LoVo (cell line): ENCODE measurements around the gene LHX4.

ENCODE experiments used
- DNase-seq: peaks from one replicate; pipeline ENCODE4 v3.0.0-alpha.2; 2016; ENCODE audit warnings: low spot score

The LHX4 gene

DNA sequence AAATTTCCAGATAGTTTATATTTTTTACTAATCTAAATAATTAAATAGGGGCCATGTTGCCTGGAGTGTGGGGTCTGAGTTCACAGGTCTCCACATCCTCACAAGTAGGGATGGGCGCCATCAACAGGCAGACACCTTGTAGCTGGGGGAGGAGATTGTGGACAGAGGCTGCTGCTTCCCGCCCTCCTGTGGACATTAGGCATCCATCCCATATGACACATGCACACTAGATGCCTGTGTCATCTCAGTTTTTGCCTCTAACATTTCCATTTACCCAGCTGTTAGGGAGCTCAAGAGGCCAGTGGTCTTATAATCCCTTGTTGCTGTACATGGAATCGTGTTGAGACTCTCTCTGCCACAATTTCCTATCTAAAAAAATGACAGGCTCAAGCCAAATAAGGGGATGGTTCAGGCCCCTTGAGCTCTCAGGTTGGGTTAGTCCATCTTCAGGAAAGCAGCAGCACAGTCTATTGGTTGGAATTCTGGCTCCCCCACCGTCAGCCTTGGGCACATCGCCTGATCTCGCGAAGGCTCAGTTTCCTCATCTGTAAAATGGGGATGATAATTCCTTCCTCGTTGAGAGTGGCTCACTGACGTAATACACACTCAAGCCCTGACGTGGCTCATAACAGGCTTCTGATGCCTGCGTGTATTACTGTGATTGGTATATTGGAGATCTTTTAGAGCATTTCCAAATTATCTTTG lies 13.6 kb downstream of the LHX4 start:
- no peak for DNase-seq

- no peak for DNase-seq
Observed at GRCh38 chr1:180244840-180245239, 14.8 kb downstream of the LHX4 start.

DNA sequence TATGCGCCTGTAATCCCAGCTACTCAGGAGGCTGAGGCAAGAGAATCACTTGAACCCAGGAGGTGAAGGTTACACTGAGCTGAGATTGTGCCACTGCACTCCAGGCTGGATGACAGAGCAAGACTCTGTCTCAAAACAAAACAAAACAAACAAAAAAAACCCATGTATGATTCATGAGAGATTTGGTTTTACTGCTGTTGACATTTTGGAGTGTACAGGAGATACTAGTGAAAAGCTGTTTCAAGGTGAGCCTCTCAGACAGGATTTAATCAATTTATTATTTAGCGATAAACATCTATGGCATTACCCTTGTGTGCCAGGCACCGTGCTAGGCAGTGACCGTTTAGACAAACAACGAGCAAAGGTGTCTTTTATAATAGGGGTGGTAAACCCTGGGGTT lies 16.5 kb downstream of the LHX4 start:
- DNase-seq, result no peak

- DNase-seq, result no peak
Observed at GRCh38 chr1:180247061-180247460, 17.0 kb downstream of the LHX4 start.

- no peak for DNase-seq
Observed at GRCh38 chr1:180247580-180247979, 17.5 kb downstream of the LHX4 start.

- no peak for DNase-seq
Observed at GRCh38 chr1:180248176-180248575, 18.1 kb downstream of the LHX4 start.

- no peak for DNase-seq
Observed at GRCh38 chr1:180248731-180249681, 18.9 kb downstream of the LHX4 start.

DNA sequence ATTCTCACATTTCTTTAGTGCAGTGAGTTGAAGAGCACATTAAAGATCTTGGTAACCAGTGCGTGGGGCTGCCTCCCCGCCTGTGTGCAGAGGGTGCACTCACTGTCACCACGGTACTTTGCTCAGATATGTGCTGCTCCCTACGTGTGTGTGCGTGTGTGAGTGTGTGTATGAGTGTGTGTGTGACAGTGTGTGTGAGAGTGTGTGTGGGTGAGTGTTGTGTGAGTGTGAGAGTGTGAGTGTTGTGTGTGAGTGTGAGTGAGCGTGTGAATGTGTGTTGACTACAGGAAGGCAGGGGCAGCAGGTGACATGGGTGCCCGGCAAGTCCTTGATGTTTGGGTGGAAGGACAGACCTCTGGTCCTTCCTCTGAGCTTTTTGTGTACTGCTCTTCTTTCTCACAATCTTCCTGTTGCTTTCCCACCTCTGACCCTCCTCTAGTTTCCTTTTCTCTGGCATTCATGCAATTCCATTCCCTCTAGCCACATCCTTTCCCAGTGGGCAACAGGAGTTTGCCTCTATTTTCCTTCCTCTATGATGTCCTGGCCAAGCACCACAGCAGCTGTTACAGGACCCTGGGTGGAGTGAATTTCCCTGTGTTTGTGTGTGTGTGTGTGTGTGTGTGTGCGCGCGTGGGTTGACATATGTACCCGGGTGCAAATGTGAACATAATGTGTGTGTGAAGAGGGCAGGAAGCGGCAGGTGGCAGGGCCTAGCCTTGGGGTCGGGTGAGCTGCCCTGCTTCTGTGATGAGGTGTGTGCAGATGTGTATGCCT lies 19.8 kb downstream of the LHX4 start:
- DNase-seq, result no peak

- DNase-seq, result no peak
Observed at GRCh38 chr1:180250499-180250770, 20.4 kb downstream of the LHX4 start.

DNA sequence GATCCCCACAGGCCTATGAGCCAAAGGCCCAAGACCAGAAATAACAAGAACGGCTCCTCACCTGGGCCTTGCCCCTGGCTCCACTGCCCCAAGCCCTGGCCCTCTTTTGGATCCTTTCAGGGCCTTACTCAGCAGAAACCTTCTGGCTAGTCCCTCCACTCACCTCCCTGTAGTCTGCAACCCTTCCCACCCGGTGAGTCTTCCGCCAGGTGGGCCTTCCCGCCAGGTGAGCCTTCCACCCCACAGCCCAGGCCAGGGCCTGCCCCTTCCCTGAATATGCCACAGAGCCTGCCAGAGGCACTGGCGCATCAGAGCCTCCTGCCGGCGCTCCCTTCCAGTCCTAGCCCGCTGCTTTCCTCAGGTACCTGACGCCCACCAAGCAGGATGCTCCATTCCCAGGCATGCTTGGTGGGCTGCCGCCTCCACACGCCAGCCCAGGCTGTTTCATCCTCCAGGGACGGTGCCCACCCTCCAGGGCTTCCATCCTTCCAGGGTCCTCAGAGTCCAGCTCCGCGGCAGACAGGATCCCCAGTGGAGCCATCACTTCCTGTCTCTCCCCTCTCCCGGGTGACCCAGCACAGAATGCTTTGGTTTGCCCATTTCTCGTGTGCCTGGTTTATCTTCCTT lies 20.9 kb downstream of the LHX4 start:
- no peak for DNase-seq

DNA sequence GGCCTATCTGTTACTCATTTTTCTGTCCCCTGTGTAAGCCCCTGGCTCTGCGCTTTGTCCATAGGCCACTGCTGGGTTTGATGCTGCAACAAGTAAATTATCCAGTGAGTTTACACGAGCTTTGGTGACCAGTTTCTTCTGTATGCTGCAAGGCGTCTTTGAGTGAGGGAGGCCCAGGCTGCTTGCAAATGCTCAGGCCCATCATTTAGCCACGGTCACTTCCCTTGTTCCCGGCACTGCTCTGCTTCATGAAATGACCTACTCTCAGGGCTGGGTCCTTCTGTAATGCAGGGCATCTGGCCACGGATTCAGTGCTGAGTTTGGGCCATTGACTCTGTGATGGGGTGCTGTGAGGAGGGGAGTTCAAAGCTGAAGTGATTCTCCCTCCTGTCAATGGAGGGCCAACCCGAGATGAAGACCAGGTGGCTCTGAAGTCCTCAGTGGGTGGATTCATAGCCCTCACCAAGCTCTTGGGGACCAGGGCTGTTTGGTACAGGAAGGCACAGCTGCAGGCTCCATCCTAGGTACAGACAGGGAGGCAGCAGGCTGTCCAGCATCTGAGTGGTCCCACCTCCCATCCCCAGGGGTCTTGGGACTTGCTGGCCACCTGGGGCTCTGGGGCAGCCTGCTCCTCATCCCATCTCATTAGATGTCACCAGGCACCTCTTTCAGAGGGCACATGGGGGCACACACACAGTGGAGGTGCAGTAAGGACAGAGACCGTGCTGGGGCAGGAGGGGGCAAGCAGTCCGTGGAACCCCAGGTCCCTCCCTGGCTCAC lies 21.7 kb downstream of the LHX4 start:
- DNase-seq, result no peak

DNA sequence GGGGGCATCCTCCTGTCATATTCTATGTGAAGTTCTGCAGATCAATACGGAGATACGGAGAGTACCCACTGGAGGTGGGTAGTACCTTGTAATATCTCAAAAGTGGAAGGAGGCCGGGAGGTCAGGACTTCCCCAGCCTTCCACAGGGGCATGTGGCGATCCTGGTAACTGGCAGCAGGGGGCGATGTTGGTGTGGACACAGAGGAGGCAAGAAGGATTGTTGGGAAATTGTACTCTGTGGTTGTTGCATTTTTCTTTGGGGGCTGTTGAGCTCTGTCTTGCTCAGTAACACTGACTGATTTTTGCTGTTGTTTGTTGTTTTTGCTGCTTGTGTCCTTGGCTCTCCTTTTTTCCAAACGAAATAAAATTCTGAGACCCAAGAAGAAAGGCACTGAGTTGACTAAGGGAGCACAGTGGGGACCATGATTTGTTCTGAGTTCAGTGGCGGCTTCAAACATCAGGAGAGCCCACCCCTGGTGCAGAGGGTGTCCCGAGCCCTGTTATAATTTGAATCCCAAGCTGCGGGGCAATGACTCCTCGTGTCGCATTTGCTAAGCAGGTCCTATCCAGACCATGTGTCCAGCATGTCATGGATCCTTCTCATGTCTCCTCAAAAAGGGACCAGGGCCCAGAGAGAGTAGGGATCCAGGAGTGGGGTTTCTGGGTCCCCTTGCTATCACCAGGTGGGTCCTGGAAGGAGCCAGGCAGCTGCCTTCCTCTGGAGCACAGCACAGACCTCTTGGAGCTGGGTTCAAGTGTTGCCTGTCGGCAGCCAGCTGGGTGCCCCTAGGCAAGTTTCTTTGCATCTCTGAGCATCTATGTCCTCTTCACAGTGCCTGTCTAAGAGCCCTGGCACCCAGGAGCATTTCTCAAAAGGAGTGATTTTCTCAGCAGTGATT lies 22.8 kb downstream of the LHX4 start:
- DNase-seq, result peak; percentile 45

DNA sequence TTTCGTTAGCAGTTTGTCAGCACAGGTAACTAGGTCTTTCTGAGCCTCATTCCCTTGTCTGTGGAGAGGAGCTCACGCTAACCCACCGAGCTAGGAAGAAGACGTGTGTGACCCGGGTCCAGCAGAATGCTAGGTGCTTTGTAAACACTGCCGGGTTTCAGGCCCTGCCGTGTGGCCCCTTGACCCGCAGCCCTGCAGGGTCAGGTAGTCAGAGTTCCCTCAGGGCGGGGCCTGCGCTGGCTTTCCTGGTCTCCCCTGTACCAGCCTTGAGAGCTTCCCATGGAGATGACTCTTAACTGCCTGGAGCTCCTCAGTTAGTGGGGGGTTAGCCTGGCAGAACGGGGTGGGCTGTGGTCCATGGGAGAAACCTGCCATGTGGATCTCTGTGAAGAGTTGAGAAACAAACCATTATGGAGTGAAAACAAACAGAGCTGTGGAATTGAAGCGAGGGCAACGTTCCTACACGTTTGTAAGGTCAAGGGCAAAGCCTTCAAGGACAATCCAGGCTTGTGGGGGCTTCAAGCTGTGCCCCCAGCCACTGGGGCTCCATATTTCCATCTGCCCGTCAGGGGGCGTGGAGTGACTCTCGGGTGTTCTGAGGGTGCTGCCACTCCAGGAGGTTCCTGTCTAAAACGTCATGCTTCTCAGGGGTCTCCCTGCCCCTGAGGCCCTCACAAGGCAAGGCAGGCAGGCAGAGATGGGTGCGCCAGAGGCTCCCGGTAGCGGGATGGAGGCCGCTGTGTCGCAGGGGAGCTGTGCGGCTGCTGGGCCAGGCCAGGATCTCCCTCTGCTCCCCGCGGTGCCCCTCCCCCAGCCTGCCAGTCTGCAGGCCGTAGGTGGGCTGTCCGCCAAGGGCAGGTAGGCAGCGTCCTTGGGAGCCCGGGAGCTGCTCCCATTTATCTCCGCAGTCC lies 23.8 kb downstream of the LHX4 start:
- DNase-seq, result no peak

DNA sequence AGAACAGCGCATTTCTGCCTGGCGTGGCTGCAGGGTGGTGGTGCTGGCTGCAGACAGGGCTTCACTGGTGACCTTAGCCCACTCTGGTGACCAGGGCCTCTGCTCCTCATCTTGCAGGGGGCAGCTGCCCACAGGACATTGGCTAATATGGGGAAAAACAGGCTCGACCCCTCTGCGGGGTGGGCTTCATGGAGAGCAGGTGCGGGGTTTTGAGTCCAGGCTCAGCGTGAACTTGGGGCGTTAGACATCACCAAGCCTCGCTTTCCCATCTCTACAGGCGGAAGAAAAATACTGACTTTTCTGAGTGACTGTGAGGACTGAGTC lies 24.4 kb downstream of the LHX4 start:
- no peak for DNase-seq

- no peak for DNase-seq
Observed at GRCh38 chr1:180254854-180255253, 24.8 kb downstream of the LHX4 start.

- DNase-seq, result no peak
Observed at GRCh38 chr1:180255536-180256340, 25.7 kb downstream of the LHX4 start.

DNA sequence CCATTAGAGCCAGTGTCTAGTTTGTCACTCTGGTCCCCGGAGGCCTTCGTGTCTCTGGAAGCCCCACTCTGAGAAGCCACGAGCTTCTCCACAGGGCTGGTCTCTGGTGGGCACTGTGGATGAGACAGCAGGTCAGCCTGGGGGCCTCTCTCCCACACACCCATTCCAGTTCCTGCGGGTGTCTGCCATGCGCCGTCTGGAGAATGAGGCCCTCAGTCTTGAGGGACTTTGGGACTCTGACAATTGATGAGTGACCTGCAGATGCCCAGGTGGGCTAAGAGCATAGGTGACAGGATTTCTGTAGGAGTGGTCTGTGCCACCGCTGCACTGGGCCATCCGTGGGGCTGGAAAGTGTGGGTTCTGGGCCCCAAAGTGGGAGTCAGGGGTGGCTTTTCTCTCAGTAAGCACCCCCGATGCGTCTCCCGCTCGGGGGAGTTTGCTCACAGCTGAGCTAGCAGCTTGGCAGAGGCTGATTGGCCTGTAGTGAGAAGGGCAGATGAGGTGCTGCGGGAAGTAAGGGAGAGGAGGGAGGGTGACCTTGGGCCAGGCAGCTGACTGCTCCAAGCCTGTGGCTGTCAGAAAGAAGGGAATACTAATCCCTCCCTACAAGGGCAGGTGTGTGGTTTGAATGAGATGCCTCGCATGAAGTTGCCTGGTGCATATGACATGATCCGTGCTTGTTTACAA lies 26.4 kb downstream of the LHX4 start:
- no peak for DNase-seq

DNA sequence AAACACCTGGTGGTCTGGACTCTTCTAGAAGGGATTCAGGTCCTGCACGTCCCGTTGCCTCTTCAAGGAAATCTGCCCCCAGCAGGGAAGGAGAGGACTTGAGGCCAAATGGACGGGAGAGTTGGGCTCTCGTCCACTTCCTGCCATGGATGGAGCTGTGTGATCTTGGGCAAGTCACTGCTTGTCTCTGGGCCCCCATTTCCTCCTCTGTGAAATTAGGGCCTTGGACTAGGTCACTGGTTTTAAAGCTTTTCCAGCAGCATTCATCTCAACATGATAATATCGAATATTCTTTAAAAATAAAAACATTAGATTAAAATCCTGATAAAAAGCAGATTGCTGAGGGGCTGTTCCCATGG lies 26.9 kb downstream of the LHX4 start:
- DNase-seq, result no peak
